DMS53 (cell line): ENCODE results near the gene COL6A2.

Experiments used
- DNase-seq: peaks from one replicate; lab custom pipeline; 2025; lab: John Stamatoyannopoulos, UW

Gene COL6A2

GRCh38 chr21:46142582-46143473, 44.9 kb downstream of the COL6A2 start:
- no peak for DNase-seq

- DNase-seq, result no peak
Observed at GRCh38 chr21:46144464-46145070, 46.7 kb downstream of the COL6A2 start.

GRCh38 chr21:46145159-46145839, 47.4 kb downstream of the COL6A2 start:
- no peak for DNase-seq

GRCh38 chr21:46145840-46146691, 48.2 kb downstream of the COL6A2 start:
- no peak for DNase-seq

- no peak for DNase-seq
Observed at GRCh38 chr21:46146856-46147255, 48.9 kb downstream of the COL6A2 start.

- peak; percentile 79 for DNase-seq
Observed at GRCh38 chr21:46147429-46147828, 49.5 kb downstream of the COL6A2 start.

- DNase-seq, result no peak
Observed at GRCh38 chr21:46148106-46148505, 50.2 kb downstream of the COL6A2 start.

- no peak for DNase-seq
Observed at GRCh38 chr21:46149205-46149901, 51.4 kb downstream of the COL6A2 start.

GRCh38 chr21:46150073-46150472, 52.2 kb downstream of the COL6A2 start:
- DNase-seq, result no peak

GRCh38 chr21:46150491-46151121, 52.7 kb downstream of the COL6A2 start:
- peak; percentile 20 for DNase-seq

- DNase-seq, result no peak
Observed at GRCh38 chr21:46151261-46151988, 53.5 kb downstream of the COL6A2 start.

GRCh38 chr21:46151989-46152926, 54.3 kb downstream of the COL6A2 start:
- DNase-seq, result peak; percentile 41

GRCh38 chr21:46152927-46153246, 55.0 kb downstream of the COL6A2 start:
- DNase-seq, result no peak

GRCh38 chr21:46153247-46154154, 55.6 kb downstream of the COL6A2 start:
- DNase-seq, result peak; percentile 66

- no peak for DNase-seq
Observed at GRCh38 chr21:46154155-46154954, 56.4 kb downstream of the COL6A2 start.

- no peak for DNase-seq
Observed at GRCh38 chr21:46154955-46155513, 57.1 kb downstream of the COL6A2 start.
